ENCODE measurements around the gene PLA2G4B. TPM values are rescaled to one million over a fixed set of nuclear protein-coding genes. Genes with fewer than 3 reads are reported as not detected.
A peak's percentile ranks its signal among the peaks of the same experiment; 100 is the strongest.

PLA2G4B gene
- total and polyA plus RNA-seq, 7 donors = 0.92 to 6.5 (median 3.4) TPM; not detected in 1

DNA sequence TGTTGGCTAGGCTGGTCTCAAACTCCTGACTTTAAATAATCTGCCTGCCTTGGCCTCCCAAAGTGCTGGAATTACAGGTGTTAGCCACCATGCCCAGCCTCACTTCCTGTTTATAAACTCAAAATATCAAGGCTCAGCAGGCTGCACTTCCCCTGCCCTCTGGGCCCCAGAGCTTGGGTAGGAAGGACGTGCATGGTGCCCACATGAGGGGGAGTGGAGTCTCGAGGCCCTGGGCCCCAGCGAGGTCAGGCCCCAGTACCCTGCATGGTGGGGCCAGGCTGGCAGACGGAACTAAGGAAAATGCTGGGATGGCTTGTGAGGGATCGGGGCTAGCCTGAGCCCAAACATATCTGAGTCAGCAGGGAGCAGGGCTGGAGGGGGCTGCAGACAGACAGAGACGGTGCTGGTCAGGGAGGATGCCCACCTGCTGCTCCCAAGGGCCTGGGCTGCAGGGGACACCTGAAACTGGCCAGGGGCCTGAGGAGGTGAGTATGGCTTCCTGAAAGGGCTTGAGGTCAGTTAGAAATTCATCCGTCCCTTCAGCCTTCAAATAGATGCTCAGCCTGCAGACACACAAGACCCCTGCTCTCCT is 50.1 kb downstream of the PLA2G4B start:
- Histone ChIP-seq H3K27ac (no peak overlapping the region), H3K27me3 (no peaks in the 10 kb centered on the region), H3K36me3 (no peaks in the 10 kb centered on the region), H3K4me3 (no peak overlapping the region), H3K9me3 (no peaks in the 10 kb centered on the region), H3K4me1 (peaks cover 0 to 19% (median 13%) of the 10 kb centered on the region in 4 donors)
- TF ChIP-seq, protein P1, sequence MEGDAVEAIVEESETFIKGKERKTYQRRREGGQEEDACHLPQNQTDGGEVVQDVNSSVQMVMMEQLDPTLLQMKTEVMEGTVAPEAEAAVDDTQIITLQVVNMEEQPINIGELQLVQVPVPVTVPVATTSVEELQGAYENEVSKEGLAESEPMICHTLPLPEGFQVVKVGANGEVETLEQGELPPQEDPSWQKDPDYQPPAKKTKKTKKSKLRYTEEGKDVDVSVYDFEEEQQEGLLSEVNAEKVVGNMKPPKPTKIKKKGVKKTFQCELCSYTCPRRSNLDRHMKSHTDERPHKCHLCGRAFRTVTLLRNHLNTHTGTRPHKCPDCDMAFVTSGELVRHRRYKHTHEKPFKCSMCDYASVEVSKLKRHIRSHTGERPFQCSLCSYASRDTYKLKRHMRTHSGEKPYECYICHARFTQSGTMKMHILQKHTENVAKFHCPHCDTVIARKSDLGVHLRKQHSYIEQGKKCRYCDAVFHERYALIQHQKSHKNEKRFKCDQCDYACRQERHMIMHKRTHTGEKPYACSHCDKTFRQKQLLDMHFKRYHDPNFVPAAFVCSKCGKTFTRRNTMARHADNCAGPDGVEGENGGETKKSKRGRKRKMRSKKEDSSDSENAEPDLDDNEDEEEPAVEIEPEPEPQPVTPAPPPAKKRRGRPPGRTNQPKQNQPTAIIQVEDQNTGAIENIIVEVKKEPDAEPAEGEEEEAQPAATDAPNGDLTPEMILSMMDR (IDR thresholded peaks at IDR 0.05) = no peak
- TF ChIP-seq POLR2A (IDR thresholded peaks at IDR 0.05) (no peak), EP300 (IDR thresholded peaks at IDR 0.05) (no peak), POLR2AphosphoS5 (IDR thresholded peaks at IDR 0.05) (no peak)
- intact Hi-C loops (cut with DNase I) = no loop called here
- DNase-seq = no peak
- 78 to 86% methylated on average over 7 of the region's 7 CpGs for WGBS, 2 donors

DNA sequence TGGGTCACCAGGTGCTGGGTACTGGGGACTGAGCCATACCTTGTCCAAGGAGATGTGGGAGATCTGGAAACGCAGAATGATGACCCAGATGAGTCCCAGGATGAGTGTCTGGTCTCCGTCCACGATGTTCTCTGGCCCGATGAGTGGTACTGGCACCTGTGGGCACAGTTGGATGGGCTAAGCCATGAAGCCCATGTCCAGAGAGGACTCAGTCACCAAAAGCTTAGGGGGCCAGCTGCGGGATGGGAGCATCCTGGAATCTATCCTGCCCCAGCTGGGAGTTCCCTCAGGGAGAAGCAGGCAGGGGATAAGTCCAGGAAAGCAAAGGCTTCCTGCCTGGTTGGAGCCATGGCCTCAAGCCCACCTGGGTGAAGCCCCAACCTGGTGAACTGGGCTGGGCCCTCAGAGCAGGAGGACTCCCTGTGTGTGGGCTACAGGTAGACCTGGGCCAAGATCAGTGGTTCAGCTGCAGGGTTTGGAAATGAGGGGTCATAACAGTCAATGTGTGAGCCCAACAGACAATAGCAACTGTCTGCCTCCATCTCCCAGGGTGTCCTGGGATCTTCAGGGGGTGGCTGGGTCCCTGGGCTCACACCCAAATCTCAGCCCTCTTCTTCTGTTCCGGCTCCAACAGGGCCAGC is 51.5 kb downstream of the PLA2G4B start:
- Histone ChIP-seq H3K4me1 (peaks cover 0 to 33% (median 27%) of the 10 kb centered on the region in 4 donors), H3K4me3 (no peak overlapping the region), H3K9me3 (no peaks in the 10 kb centered on the region), H3K27me3 (no peaks in the 10 kb centered on the region), H3K36me3 (no peaks in the 10 kb centered on the region), H3K27ac (no peak overlapping the region)
- WGBS, 2 donors = 88 to 90% methylated on average over 6 of the region's 6 CpGs
- no peak for DNase-seq
- TF ChIP-seq POLR2A (IDR thresholded peaks at IDR 0.05) (no peak), POLR2AphosphoS5 (IDR thresholded peaks at IDR 0.05) (no peak), EP300 (IDR thresholded peaks at IDR 0.05) (no peak)
- TF ChIP-seq, protein P1 (IDR thresholded peaks at IDR 0.05) = no peak
- intact Hi-C loops (cut with DNase I) = no loop called here

DNA sequence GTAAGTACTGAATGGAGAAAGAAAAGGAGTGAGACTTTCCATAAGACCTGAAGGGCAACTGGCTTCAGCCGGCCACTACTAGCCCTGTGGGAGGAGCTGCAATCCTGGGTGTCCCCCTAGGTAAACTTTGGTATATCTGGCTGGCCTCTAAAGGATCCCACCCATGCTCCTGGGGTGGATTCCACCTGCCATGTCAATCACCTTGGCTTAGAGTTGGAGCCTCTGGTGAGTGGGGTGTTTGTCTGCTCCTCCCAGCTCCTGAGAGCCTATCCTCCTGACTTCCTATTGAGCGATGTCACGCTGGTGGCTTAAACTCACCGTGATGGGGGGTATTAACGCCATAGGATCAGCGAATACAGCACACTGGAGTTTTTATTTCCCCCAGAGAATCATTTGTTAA is 52.6 kb downstream of the PLA2G4B start:
- H3K9me3 ChIP-seq = no peaks in the 10 kb centered on the region
- TF ChIP-seq POLR2AphosphoS5 (IDR thresholded peaks at IDR 0.05) (no peak), EP300 (IDR thresholded peaks at IDR 0.05) (no peak), POLR2A (IDR thresholded peaks at IDR 0.05) (no peak)
- TF ChIP-seq, protein P1 (IDR thresholded peaks at IDR 0.05) = no peak
- no peaks in the 10 kb centered on the region for H3K27me3 ChIP-seq
- no peaks in the 10 kb centered on the region for H3K36me3 ChIP-seq
- no peak for DNase-seq
- no peak overlapping the region for H3K27ac ChIP-seq
- H3K4me1 ChIP-seq = peaks cover 0 to 36% (median 28%) of the 10 kb centered on the region in 4 donors
- WGBS, 2 donors = 77 to 87% methylated on average over 6 of the region's 6 CpGs
- no peak overlapping the region for H3K4me3 ChIP-seq
- intact Hi-C loops (cut with DNase I) = no loop called here

DNA sequence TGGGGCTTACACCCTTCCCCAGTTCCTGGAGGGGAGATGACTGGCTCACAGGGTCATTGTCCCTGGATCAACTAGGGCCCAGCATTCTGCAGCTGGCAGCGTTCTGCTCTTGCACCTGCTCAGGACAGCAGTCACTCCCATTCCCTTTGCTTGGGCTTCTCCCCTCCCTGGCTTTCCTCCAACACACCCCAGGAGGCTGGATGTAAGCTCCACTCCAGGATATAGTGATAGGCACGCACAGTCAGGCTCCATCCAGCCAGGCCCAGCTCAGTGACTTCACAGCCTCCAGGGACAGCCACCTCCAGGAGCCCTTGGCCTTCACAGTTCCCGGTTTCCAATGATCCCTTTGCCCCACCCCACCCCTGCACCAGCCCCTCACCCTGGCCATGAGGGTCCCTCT is 53.3 kb downstream of the PLA2G4B start:
- intact Hi-C loops (cut with DNase I) = no loop called here
- 34 to 82% methylated on average over 3 of the region's 3 CpGs for WGBS, 2 donors
- Histone ChIP-seq H3K36me3 (no peaks in the 10 kb centered on the region), H3K4me3 (no peak overlapping the region), H3K4me1 (peaks cover 0 to 36% (median 28%) of the 10 kb centered on the region in 4 donors), H3K27me3 (no peaks in the 10 kb centered on the region), H3K27ac (peak overlapping the region in 1 of 4 donors; percentile 34), H3K9me3 (no peaks in the 10 kb centered on the region)
- TF ChIP-seq POLR2A (IDR thresholded peaks at IDR 0.05) (no peak), POLR2AphosphoS5 (IDR thresholded peaks at IDR 0.05) (no peak), EP300 (IDR thresholded peaks at IDR 0.05) (no peak)
- TF ChIP-seq, protein P1 (IDR thresholded peaks at IDR 0.05) = no peak
- no peak for DNase-seq

All from sigmoid colon (tissue), 7 donors.